ENCODE data around the gene PEX14. TPM values are rescaled to one million over a fixed set of nuclear protein-coding genes. Genes with fewer than 3 reads are reported as not detected.
"Not testable (repeated sequence)": the region's sequence is repeated elsewhere in the genome, so short reads cannot be mapped to it uniquely, and the experiment has no call there.

PEX14 gene
- total and polyA plus RNA-seq, 9 donors: 11.7 to 16.8 (median 15.1) TPM

- peak overlapping the region; percentile 85 for H3K27ac ChIP-seq (ENCODE audit: low read length)
- H3K4me3 ChIP-seq (ENCODE audit: low read length): peak overlapping the region; percentile 91
- no peaks in the 10 kb centered on the region for H3K27me3 ChIP-seq (ENCODE audit: control insufficient read depth, insufficient read depth, low read length)
- H3K4me1 ChIP-seq (ENCODE audit: control insufficient read depth, insufficient read depth, low read length): peaks cover 8% of the 10 kb centered on the region
- no peak for DNase-seq
- WGBS (ENCODE audit: insufficient coverage): 1% methylated on average over 21 of the region's 23 CpGs
- no peaks in the 10 kb centered on the region for H3K9me3 ChIP-seq (replicated peaks; ENCODE audit: control insufficient read depth, low read depth, low read length)
- H3K36me3 ChIP-seq (ENCODE audit: control insufficient read depth, insufficient read depth, low read length): peaks cover 21% of the 10 kb centered on the region
Observed at GRCh38 chr1:10471411-10472219, 3.1 kb upstream of the PEX14 start.

DNA sequence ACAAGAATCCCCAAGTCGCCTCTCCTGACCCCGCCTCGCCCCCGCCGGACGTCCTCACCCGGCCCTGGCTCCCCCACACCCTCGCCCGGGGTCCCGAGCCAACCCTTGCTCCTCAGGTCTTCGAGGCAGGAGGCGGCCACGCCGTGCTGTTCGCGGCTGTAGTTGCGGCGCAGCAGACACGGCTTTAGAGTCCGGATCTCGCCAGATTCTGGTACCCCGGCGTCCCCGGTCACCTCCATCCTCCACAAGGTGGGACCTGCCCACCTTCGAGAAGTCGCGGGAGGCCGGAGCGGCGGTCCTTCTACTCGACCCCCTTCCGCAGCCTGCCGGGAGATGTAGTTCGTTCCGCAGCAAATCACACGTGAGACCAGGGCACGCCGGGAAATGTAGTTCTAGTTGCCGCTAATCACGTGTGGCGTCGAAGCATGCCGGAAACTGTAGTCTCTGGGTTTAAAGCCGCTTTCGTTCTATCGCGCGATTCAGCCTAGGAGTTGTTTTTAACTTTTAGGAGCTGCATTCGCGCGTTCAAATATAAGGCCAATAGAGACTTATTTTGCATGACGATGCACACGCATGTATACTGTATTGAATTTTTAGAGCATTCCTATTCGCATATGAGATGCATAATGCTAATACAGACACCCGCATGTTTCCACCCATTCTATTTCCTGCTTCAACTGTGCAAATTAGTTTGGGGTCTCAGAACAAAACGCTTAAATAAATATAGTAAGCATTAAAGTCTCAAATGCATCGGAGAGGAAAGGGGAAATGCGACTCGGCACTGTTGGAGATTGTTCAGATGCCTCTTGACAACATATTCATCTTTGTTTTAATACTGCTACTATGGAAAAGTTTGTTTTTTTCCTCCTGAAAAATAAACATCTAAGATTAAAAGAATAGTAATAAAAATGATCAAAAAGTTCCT lies 2.3 kb upstream of the PEX14 start, which contains the start of gene DFFA:
Gene DFFA, minus strand, starts transcription at position 310 of the 925 bp plus-strand sequence. Its CDS starts 71 bp downstream, at position 239.
- H3K27ac ChIP-seq (ENCODE audit: low read length): peak within 1 kb of the TSS; percentile 85
- peak within 1 kb of the TSS; percentile 91 for H3K4me3 ChIP-seq (ENCODE audit: low read length)
- WGBS (ENCODE audit: insufficient coverage): 0% methylated on average over 38 of the region's 59 CpGs
- H3K27me3 ChIP-seq (ENCODE audit: control insufficient read depth, insufficient read depth, low read length): no peaks in the 10 kb centered on the region
- H3K36me3 ChIP-seq (ENCODE audit: control insufficient read depth, insufficient read depth, low read length): peaks cover 17% of the 10 kb centered on the region
- no peaks in the 10 kb centered on the region for H3K9me3 ChIP-seq (replicated peaks; ENCODE audit: control insufficient read depth, low read depth, low read length)
- DNase-seq: peak; percentile 99
- peaks cover 8% of the 10 kb centered on the region for H3K4me1 ChIP-seq (ENCODE audit: control insufficient read depth, insufficient read depth, low read length)

DNA sequence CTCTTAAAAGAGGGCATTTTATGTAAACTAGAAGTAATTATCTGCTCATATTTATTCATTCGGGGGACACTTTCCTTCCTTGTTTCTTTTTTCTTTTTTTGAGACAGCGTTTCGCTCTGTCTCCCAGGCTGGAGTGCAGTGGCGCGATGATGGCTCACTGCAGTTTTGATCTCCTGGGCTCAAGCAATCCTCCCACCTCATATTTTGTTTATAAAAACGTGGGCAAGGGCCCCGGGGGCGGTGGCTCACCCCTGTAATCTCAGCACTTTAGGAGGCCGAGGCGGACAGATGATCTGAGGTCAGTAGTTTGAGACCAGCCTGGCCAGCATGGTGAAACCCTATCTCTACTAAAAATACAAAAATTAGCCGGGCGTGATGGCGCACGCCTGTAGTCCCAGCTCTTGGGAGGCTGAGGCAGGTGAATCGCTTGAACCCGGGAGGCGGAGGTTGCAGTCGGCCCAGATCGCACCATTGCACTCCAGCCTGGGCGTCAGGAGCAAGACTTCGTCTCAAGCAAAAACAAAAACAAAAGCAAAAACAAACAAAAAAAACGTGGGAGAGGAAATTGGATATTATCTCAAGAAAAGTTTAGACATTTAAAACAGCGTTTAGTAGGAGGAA lies 1.5 kb upstream of the PEX14 start:
- Histone ChIP-seq H3K4me1 (ENCODE audit: control insufficient read depth, insufficient read depth, low read length) (peaks cover 8% of the 10 kb centered on the region), H3K27ac (ENCODE audit: low read length) (peak overlapping the region; percentile 4), H3K36me3 (ENCODE audit: control insufficient read depth, insufficient read depth, low read length) (peaks cover 10% of the 10 kb centered on the region), H3K4me3 (ENCODE audit: low read length) (no peak overlapping the region), H3K9me3 (replicated peaks; ENCODE audit: control insufficient read depth, low read depth, low read length) (no peaks in the 10 kb centered on the region), H3K27me3 (ENCODE audit: control insufficient read depth, insufficient read depth, low read length) (no peaks in the 10 kb centered on the region)
- DNase-seq: no peak
- WGBS (ENCODE audit: insufficient coverage): 96% methylated on average over 10 of the region's 23 CpGs

- H3K36me3 ChIP-seq (ENCODE audit: control insufficient read depth, insufficient read depth, low read length): not testable (repeated sequence)
Observed at GRCh38 chr1:10474309-10474612, 489 bp upstream of the PEX14 start.

DNA sequence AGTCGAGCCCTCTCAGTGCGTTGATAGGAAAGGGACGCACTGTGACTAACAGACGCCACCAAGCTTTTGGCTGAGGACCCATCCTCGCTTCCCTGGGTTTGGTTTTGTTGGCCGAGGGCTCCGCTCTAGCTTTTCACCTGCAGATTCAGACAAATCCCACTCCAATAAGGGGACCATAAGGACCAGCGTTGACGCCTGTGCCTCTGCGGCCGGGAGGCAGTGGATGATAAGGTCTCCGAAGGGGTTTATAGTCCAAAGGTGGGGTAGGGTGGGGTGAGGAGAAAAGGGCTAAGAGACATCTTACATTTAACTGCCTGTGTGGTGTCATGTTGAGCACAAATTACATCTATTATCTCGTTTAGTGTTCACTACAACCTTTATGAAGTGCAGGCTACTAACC lies 760 bp downstream of the PEX14 start:
- peaks cover 8% of the 10 kb centered on the region for H3K4me1 ChIP-seq (ENCODE audit: control insufficient read depth, insufficient read depth, low read length)
- no peaks in the 10 kb centered on the region for H3K27me3 ChIP-seq (ENCODE audit: control insufficient read depth, insufficient read depth, low read length)
- no peaks in the 10 kb centered on the region for H3K9me3 ChIP-seq (replicated peaks; ENCODE audit: control insufficient read depth, low read depth, low read length)
- peaks cover 3% of the 10 kb centered on the region for H3K36me3 ChIP-seq (ENCODE audit: control insufficient read depth, insufficient read depth, low read length)
- 0% methylated on average over 4 of the region's 13 CpGs for WGBS (ENCODE audit: insufficient coverage)
- H3K27ac ChIP-seq (ENCODE audit: low read length): peak overlapping the region; percentile 80
- peak overlapping the region; percentile 93 for H3K4me3 ChIP-seq (ENCODE audit: low read length)
- DNase-seq: no peak

More at GRCh38 chr1:10474309-10474612, 489 bp upstream of the PEX14 start:
- 80% methylated on average over 9 of the region's 10 CpGs for WGBS (ENCODE audit: insufficient coverage)
- H3K9me3 ChIP-seq (replicated peaks; ENCODE audit: control insufficient read depth, low read depth, low read length); H3K4me1 ChIP-seq (ENCODE audit: control insufficient read depth, insufficient read depth, low read length); H3K27me3 ChIP-seq (ENCODE audit: control insufficient read depth, insufficient read depth, low read length); DNase-seq: not testable (repeated sequence)
- Histone ChIP-seq H3K27ac (ENCODE audit: low read length) (peak overlapping the region; percentile 80), H3K4me3 (ENCODE audit: low read length) (peak overlapping the region; percentile 93)

- H3K9me3 ChIP-seq (replicated peaks; ENCODE audit: control insufficient read depth, low read depth, low read length): no peaks in the 10 kb centered on the region
- no peak overlapping the region for H3K4me3 ChIP-seq (ENCODE audit: low read length)
- WGBS (ENCODE audit: insufficient coverage): 60% methylated on average over 1 of the region's 8 CpGs
- H3K27ac ChIP-seq (ENCODE audit: low read length): no peak overlapping the region
- DNase-seq: no peak
- H3K4me1 ChIP-seq (ENCODE audit: control insufficient read depth, insufficient read depth, low read length): peaks cover 4% of the 10 kb centered on the region
- H3K36me3 ChIP-seq (ENCODE audit: control insufficient read depth, insufficient read depth, low read length): peaks cover 3% of the 10 kb centered on the region
- H3K27me3 ChIP-seq (ENCODE audit: control insufficient read depth, insufficient read depth, low read length): no peaks in the 10 kb centered on the region
Observed at GRCh38 chr1:10479296-10479695, 4.5 kb downstream of the PEX14 start.

DNA sequence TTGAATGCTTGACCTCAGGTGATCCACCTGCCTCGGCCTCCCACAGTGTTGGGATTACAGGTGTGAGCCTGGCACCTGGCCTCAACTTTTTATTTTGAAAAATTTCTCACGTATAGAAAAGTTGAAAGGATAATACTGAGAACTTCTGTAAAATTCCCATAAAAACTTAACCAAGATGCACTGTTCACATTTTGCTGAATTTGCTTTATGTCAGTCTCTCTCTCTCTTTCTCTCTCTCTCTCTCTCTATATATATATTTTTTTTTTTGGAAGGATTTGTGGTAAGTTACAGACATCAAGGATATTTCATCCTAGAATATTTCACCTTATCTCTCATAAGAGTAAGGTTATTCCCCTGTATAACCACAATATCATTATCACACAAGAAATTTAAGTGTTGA lies 5.9 kb downstream of the PEX14 start:
- no peak for DNase-seq
- Histone ChIP-seq H3K27me3 (ENCODE audit: control insufficient read depth, insufficient read depth, low read length) (no peaks in the 10 kb centered on the region), H3K4me1 (ENCODE audit: control insufficient read depth, insufficient read depth, low read length) (peaks cover under 1% of the 10 kb centered on the region), H3K27ac (ENCODE audit: low read length) (no peak overlapping the region), H3K36me3 (ENCODE audit: control insufficient read depth, insufficient read depth, low read length) (peaks cover 3% of the 10 kb centered on the region), H3K4me3 (ENCODE audit: low read length) (no peak overlapping the region), H3K9me3 (replicated peaks; ENCODE audit: control insufficient read depth, low read depth, low read length) (no peaks in the 10 kb centered on the region)
- no CpG with 5 or more reads among the region's 2 CpGs for WGBS (ENCODE audit: insufficient coverage)

GRCh38 chr1:10484521-10484920 lies 9.8 kb downstream of the PEX14 start:
- no peak overlapping the region for H3K4me3 ChIP-seq (ENCODE audit: low read length)
- H3K36me3 ChIP-seq (ENCODE audit: control insufficient read depth, insufficient read depth, low read length): peaks cover 2% of the 10 kb centered on the region
- 87% methylated on average over 3 of the region's 6 CpGs for WGBS (ENCODE audit: insufficient coverage)
- no peaks in the 10 kb centered on the region for H3K27me3 ChIP-seq (ENCODE audit: control insufficient read depth, insufficient read depth, low read length)
- no peak for DNase-seq
- H3K27ac ChIP-seq (ENCODE audit: low read length): no peak overlapping the region
- H3K9me3 ChIP-seq (replicated peaks; ENCODE audit: control insufficient read depth, low read depth, low read length): no peaks in the 10 kb centered on the region
- no peaks in the 10 kb centered on the region for H3K4me1 ChIP-seq (ENCODE audit: control insufficient read depth, insufficient read depth, low read length)

DNA sequence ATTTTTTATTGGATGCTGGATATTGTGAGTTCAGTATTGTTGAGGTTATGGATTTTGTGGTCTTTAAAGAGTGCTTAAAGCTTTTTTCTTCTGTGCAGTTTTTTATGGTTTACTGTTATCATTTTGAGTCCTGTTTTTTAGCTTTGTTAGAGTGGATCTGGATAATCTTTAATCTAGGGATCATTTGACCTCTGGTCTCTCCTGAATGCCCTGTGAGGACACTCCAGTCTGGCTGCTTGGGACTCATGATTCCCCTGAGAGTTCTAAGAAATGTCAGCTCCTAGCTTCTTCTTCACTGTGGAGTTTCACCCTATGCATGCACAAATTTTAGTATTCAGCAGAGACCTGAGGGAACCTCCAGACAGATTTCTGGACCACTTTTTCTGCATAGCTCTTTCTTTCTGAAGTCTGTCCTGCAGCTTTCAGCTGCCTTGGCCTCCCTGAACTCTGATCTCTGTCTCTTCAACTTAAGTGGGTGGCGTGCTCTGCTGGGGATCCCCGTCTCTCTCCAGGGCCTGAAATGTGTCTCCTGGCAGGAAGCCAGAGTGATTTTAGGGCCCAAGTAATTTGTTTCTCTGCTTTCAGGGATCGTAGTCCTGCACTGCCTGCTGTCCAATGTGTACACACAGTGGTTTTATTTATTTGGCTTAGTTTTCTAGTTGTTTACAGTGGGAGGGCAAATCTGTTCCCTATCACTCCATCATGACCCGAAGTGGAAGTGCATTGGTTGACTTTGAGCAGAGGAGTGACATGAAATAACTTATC lies 14.7 kb downstream of the PEX14 start:
- WGBS (ENCODE audit: insufficient coverage): 80% methylated on average over 1 of the region's 4 CpGs
- Histone ChIP-seq H3K27ac (ENCODE audit: low read length) (no peak overlapping the region), H3K4me3 (ENCODE audit: low read length) (no peak overlapping the region), H3K27me3 (ENCODE audit: control insufficient read depth, insufficient read depth, low read length) (no peaks in the 10 kb centered on the region), H3K4me1 (ENCODE audit: control insufficient read depth, insufficient read depth, low read length) (peaks cover 2% of the 10 kb centered on the region), H3K36me3 (ENCODE audit: control insufficient read depth, insufficient read depth, low read length) (peaks cover 8% of the 10 kb centered on the region), H3K9me3 (replicated peaks; ENCODE audit: control insufficient read depth, low read depth, low read length) (no peaks in the 10 kb centered on the region)
- DNase-seq: no peak
